B cell (primary cell): Measurements from ENCODE around the gene DAP. TPM values are rescaled to one million over a fixed set of nuclear protein-coding genes. Genes with fewer than 3 reads are reported as not detected.
A peak's percentile ranks its signal among the peaks of the same experiment; 100 is the strongest.

ENCODE experiments used
- ATAC-seq: fragments of 200-7000 bp; cut with Tn5 transposase; one replicate; pipeline ENCODE4 v1.10.0; 2021; ENCODE audit warnings: low read depth, mild to moderate bottlenecking, moderate number of reproducible peaks, moderate library complexity
- CTCF ChIA-PET: fragments of 350-600 bp; sonication (Branson Sonifier 250); formaldehyde crosslinking; loops from one replicate; lab custom pipeline; 2021; ENCODE audit warnings: antibody characterized with exemption, inconsistent platforms; lab: Charles Lee
- POLR2A ChIA-PET: fragments of 350-600 bp; sonication (Branson Sonifier 250); formaldehyde crosslinking; loops from one replicate; lab custom pipeline; 2021; ENCODE audit warnings: antibody characterized with exemption; lab: Charles Lee
- DNase-seq: peaks from one replicate; pipeline ENCODE4 v3.0.0; 2013
- H2AFZ ChIP-seq: 2 replicates; pipeline ENCODE4 v1.6.1; 2012; ENCODE audit warnings: mild to moderate bottlenecking, low read depth, low read length; ENCODE audit not compliant: insufficient read depth, poor library complexity, severe bottlenecking
- H3K27ac ChIP-seq, 2 donors: 1 replicate in 1 of 2; 2 replicates in 1 of 2; pipeline ENCODE4 v1.5.1; 2012 to 2013; ENCODE audit warnings: low read length in 2 of 2, mild to moderate bottlenecking in 2 of 2, moderate library complexity in 1 of 2
- H3K27me3 ChIP-seq, 4 experiments: fragments of 200-600 bp in 1 of 4; sonication (generic) in 1 of 4; replicated peaks in 1 of 4; 1 replicate in 2 of 4; 2 replicates in 2 of 4; pipeline versions ENCODE4 v1.6.1 to v1.7.0; 2013 to 2016; ENCODE audit warnings: low read length in 3 of 4, mild to moderate bottlenecking in 2 of 4, mixed read lengths in 1 of 4, moderate library complexity in 1 of 4; ENCODE audit not compliant: insufficient read depth in 4 of 4, control insufficient read depth in 3 of 4; ENCODE audit errors: control extremely low read depth in 1 of 4
- H3K36me3 ChIP-seq, 2 experiments: replicated peaks in 1 of 2; 1 replicate in 1 of 2; 2 replicates in 1 of 2; pipeline versions ENCODE4 v1.6.1 to v1.7.1; 2013; ENCODE audit warnings: low read length in 1 of 2; ENCODE audit not compliant: insufficient read depth in 2 of 2, control insufficient read depth in 1 of 2; ENCODE audit errors: control extremely low read depth in 1 of 2, extremely low read depth in 1 of 2
- H3K4me1 ChIP-seq, 2 donors: fragments of 200-600 bp in 1 of 2; sonication (generic) in 1 of 2; 1 replicate in 1 of 2; 2 replicates in 1 of 2; pipeline versions ENCODE4 v1.5.1 to v1.6.1; 2013 to 2017; ENCODE audit warnings: low read length in 2 of 2; ENCODE audit not compliant: control insufficient read depth in 2 of 2, insufficient read depth in 2 of 2
- H3K4me2 ChIP-seq: replicated peaks from 2 replicates; pipeline ENCODE3; 2012; ENCODE audit warnings: mild to moderate bottlenecking, low read depth, low read length; ENCODE audit not compliant: poor library complexity, severe bottlenecking
- H3K4me3 ChIP-seq, 5 experiments: fragments of 200-600 bp in 1 of 5; sonication (generic) in 1 of 5; 1 replicate in 3 of 5; 2 replicates in 2 of 5; pipeline versions ENCODE4 v1.5.1 to v1.7.0; 2011 to 2016; ENCODE audit warnings: low read length in 4 of 5, mild to moderate bottlenecking in 4 of 5, low read depth in 2 of 5, control low read depth in 1 of 5, moderate library complexity in 1 of 5; ENCODE audit not compliant: insufficient read depth in 1 of 5; ENCODE audit errors: control extremely low read depth in 1 of 5, extremely low read depth in 1 of 5
- H3K79me2 ChIP-seq: fragments of 200-600 bp; sonication (generic); one replicate; pipeline ENCODE4 v1.6.0; 2016; ENCODE audit warnings: low read length; ENCODE audit not compliant: control insufficient read depth, insufficient read depth
- H3K9ac ChIP-seq: fragments of 200-600 bp; sonication (generic); 2 replicates; pipeline ENCODE4 v1.6.1; 2017; ENCODE audit warnings: mild to moderate bottlenecking, low read length, moderate library complexity
- H3K9me3 ChIP-seq, 3 donors: one replicate each; pipeline versions ENCODE4 v1.6.1 to v1.7.1; 2013; ENCODE audit warnings: low read length in 2 of 3; ENCODE audit not compliant: control insufficient read depth in 2 of 3, insufficient read depth in 1 of 3; ENCODE audit errors: control extremely low read depth in 1 of 3
- H4K20me1 ChIP-seq: 2 replicates; pipeline ENCODE4 v1.6.0; 2012; ENCODE audit warnings: mild to moderate bottlenecking, low read length; ENCODE audit not compliant: insufficient read depth, control insufficient read depth, poor library complexity, severe bottlenecking
- H3K27ac Mint-ChIP-seq: one replicate; pipeline ENCODE4 v1.8.0; 2021; ENCODE audit warnings: mixed read lengths
- H3K27me3 Mint-ChIP-seq: one replicate; pipeline ENCODE4 v1.8.0; 2021; ENCODE audit warnings: mixed read lengths
- H3K4me1 Mint-ChIP-seq: one replicate; pipeline ENCODE4 v1.8.0; 2021; ENCODE audit warnings: mixed read lengths
- H3K4me3 Mint-ChIP-seq: one replicate; pipeline ENCODE4 v1.8.0; 2021; ENCODE audit warnings: mixed read lengths
- H3K9me3 Mint-ChIP-seq: one replicate; pipeline ENCODE4 v1.8.0; 2022; ENCODE audit warnings: mixed read lengths; ENCODE audit not compliant: insufficient read depth
- CTCF ChIP-seq: fragments of 200-600 bp; IDR thresholded peaks from one replicate; pipeline ENCODE4 v1.8.0; 2022; ENCODE audit warnings: antibody characterized with exemption, mild to moderate bottlenecking
- EZH2 ChIP-seq: IDR thresholded peaks from 2 replicates; pipeline ENCODE4 v1.6.1; 2012; ENCODE audit warnings: borderline replicate concordance, low read depth, mild to moderate bottlenecking, moderate library complexity, low read length; ENCODE audit not compliant: insufficient read depth, poor library complexity, severe bottlenecking
- WGBS: methylation state at CpG from one replicate; pipeline ENCODE4 v1.1.5; 2013; ENCODE audit warnings: missing lambda C conversion rate; ENCODE audit not compliant: insufficient coverage; 5-methylcytosine and 5-hydroxymethylcytosine counted together
- intact Hi-C: fragments of 100-400 bp; cut with micrococcal nuclease; formaldehyde crosslinking; loops from one replicate; pipeline ENCODE4 v1.10.0; 2022
- polyA plus RNA-seq: library from polyadenylated mRNA; depleted of rRNA; stranded (reverse); fragments of >200 nt; gene quantifications from 2 replicates; pipeline ENCODE4 v1.2.3, GENCODE V29; 2012
- total RNA-seq, 2 donors: library from RNA; stranded (reverse); fragments of 120-200 nt in 1 of 2; gene quantifications; 1 replicate in 1 of 2; 2 replicates in 1 of 2; pipeline versions ENCODE4 v1.2.3 to v1.2.4, GENCODE V29; 2013 to 2022

The DAP gene
- total and polyA plus RNA-seq, 2 donors (not counting 1 experiment from before 2014, with no cell fraction given): 42.6 to 49.8 TPM

GRCh38 chr5:10686890-10687289, 74.1 kb downstream of the DAP start:
- DNase-seq (no peak), ATAC-seq (no peak)
- Histone ChIP-seq H3K27me3 (no peaks in the 10 kb centered on the region), H3K9me3 (no peaks in the 10 kb centered on the region), H3K79me2 (no peaks in the 10 kb centered on the region), H3K27ac (no peak overlapping the region), H2AFZ (no peak overlapping the region), H3K4me3 (no peak overlapping the region), H3K36me3 (peaks cover 2 to 20% of the 10 kb centered on the region in 2 experiments), H3K4me1 (peaks cover 0 to 5% of the 10 kb centered on the region in 2 donors), H4K20me1 (peaks cover 6% of the 10 kb centered on the region), H3K9ac (no peak overlapping the region), H3K4me2 (no peak overlapping the region)
- Mint-ChIP-seq H3K4me1 (peaks cover 15% of the 10 kb centered on the region), H3K27ac (no peak overlapping the region), H3K4me3 (no peak overlapping the region), H3K9me3 (peaks cover 2% of the 10 kb centered on the region), H3K27me3 (no peaks in the 10 kb centered on the region)
- ChIA-PET CTCF (interaction anchor here (2.1 kb wide), 1 partner anchor 235 kb away, joined by 10 read pairs; no protein-coding TSS in a partner anchor), POLR2A (interaction anchor here (0.6 kb wide), 1 partner anchor 328 kb away, joined by 3 read pairs; no protein-coding TSS in a partner anchor)
- TF ChIP-seq CTCF: no peak
- no peak for TF ChIP-seq EZH2
- WGBS: 100% methylated on average over 1 of the region's 2 CpGs
- intact Hi-C loops: no loop called here

GRCh38 chr5:10685115-10685521, 75.9 kb downstream of the DAP start:
- Mint-ChIP-seq H3K9me3 (peaks cover 2% of the 10 kb centered on the region), H3K27ac (no peak overlapping the region), H3K27me3 (no peaks in the 10 kb centered on the region), H3K4me1 (peaks cover 15% of the 10 kb centered on the region), H3K4me3 (peak overlapping the region; percentile 39)
- intact Hi-C loops: no loop called here
- ChIA-PET CTCF (interaction anchor here (1.0 to 1.5 kb wide), 3 partner anchors 9 to 232 kb away, joined by 3 to 6 read pairs (median 4); no protein-coding TSS in a partner anchor), POLR2A (no interaction called here)
- H3K27me3 ChIP-seq: no peaks in the 10 kb centered on the region
- no peak for TF ChIP-seq EZH2
- no peak for TF ChIP-seq CTCF
- no peak overlapping the region for H2AFZ ChIP-seq
- H3K4me3 ChIP-seq: no peak overlapping the region
- no peaks in the 10 kb centered on the region for H3K9me3 ChIP-seq
- H3K4me2 ChIP-seq: no peak overlapping the region
- H4K20me1 ChIP-seq: peaks cover 6% of the 10 kb centered on the region
- peaks cover 2 to 35% of the 10 kb centered on the region in 2 experiments for H3K36me3 ChIP-seq
- 68% methylated on average over 3 of the region's 6 CpGs for WGBS
- H3K27ac ChIP-seq: no peak overlapping the region
- H3K79me2 ChIP-seq: no peaks in the 10 kb centered on the region
- no peak overlapping the region for H3K9ac ChIP-seq
- DNase-seq (no peak), ATAC-seq (no peak)
- peaks cover 0 to 5% of the 10 kb centered on the region in 2 donors for H3K4me1 ChIP-seq
